Caco-2 (cell line): ENCODE measurements around the gene ING3. TPM values are rescaled to one million over a fixed set of nuclear protein-coding genes. Genes with fewer than 3 reads are reported as not detected.

Source experiments
- BruUV-seq: library from RNA; stranded (reverse); fragments of 400-500 nt; replicated peaks from 2 replicates; lab custom pipeline; 2021; lab: Mats Ljungman, UMichigan
- CTCF ChIA-PET: fragments of 300-600 bp; sonication (Branson Sonifier 250); formaldehyde crosslinking; loops from one replicate; lab custom pipeline; 2022; ENCODE audit warnings: antibody characterized with exemption; lab: Charles Lee
- POLR2A ChIA-PET: fragments of 300-600 bp; sonication (Branson Sonifier 250); formaldehyde crosslinking; loops from one replicate; lab custom pipeline; 2022; ENCODE audit warnings: antibody characterized with exemption; lab: Charles Lee
- DNase-seq, 2 experiments: peaks; one replicate each; pipeline versions ENCODE4 v3.0.0 to v3.0.0-alpha.2; 2020 to 2022
- H3K27me3 ChIP-seq: replicated peaks from 2 replicates; pipeline ENCODE4 v1.6.0; 2011; ENCODE audit warnings: low read length; ENCODE audit not compliant: control insufficient read depth, insufficient read depth
- H3K36me3 ChIP-seq: 2 replicates; pipeline ENCODE4 v1.5.1; 2011; ENCODE audit warnings: low read length; ENCODE audit not compliant: control insufficient read depth, insufficient read depth
- H3K4me1 ChIP-seq: fragments of 250-450 bp; sonication (Bioruptor Pico); 2 replicates; pipeline ENCODE4 v1.5.1; 2020; ENCODE audit warnings: mild to moderate bottlenecking
- H3K4me3 ChIP-seq: 2 replicates; pipeline ENCODE4 v1.5.1; 2011; ENCODE audit warnings: low read depth, mild to moderate bottlenecking, control low read depth, low read length
- H3K9me3 ChIP-seq: fragments of 250-450 bp; sonication (Bioruptor Pico); 2 replicates; pipeline ENCODE4 v1.5.1; 2020; ENCODE audit warnings: mild to moderate bottlenecking, moderate library complexity
- H3K27ac Mint-ChIP-seq: one replicate; pipeline ENCODE4 v1.8.0; 2022; ENCODE audit warnings: mixed read lengths; ENCODE audit not compliant: unreplicated experiment
- H3K27me3 Mint-ChIP-seq: one replicate; pipeline ENCODE4 v1.8.0; 2022; ENCODE audit warnings: mixed read lengths; ENCODE audit not compliant: insufficient read depth, unreplicated experiment
- H3K36me3 Mint-ChIP-seq: one replicate; pipeline ENCODE4 v1.8.0; 2022; ENCODE audit warnings: mild to moderate bottlenecking, mixed read lengths; ENCODE audit not compliant: insufficient read depth, unreplicated experiment
- H3K4me1 Mint-ChIP-seq: one replicate; pipeline ENCODE4 v1.8.0; 2022; ENCODE audit warnings: low read depth, mixed read lengths; ENCODE audit not compliant: unreplicated experiment
- H3K4me3 Mint-ChIP-seq: one replicate; pipeline ENCODE4 v1.8.0; 2022; ENCODE audit warnings: mild to moderate bottlenecking, moderate library complexity, mixed read lengths; ENCODE audit not compliant: unreplicated experiment
- H3K9me3 Mint-ChIP-seq: one replicate; pipeline ENCODE4 v1.8.0; 2022; ENCODE audit warnings: mixed read lengths; ENCODE audit not compliant: unreplicated experiment
- intact Hi-C: fragments of 100-400 bp; cut with micrococcal nuclease; formaldehyde crosslinking; loops from one replicate; pipeline ENCODE4 v1.10.0; 2022; ENCODE audit not compliant: unreplicated experiment
- total RNA-seq: library from RNA; stranded (reverse); gene quantifications from 2 replicates; pipeline ENCODE4 v1.2.3, GENCODE V29; 2022
- TF ChIP-seq, protein P1 (sequence below), 2 experiments: fragments of 200-600 bp in 1 of 2; IDR thresholded peaks; 1 replicate in 1 of 2; 2 replicates in 1 of 2; pipeline versions ENCODE4 v1.5.1 to v1.8.0; 2011 to 2022; ENCODE audit warnings: antibody characterized with exemption in 1 of 2, control low read depth in 1 of 2, inconsistent platforms in 1 of 2, low read depth in 1 of 2, low read length in 1 of 2, mild to moderate bottlenecking in 1 of 2, moderate library complexity in 1 of 2; ENCODE audit not compliant: insufficient read depth in 1 of 2, severe bottlenecking in 1 of 2, unreplicated experiment in 1 of 2

ING3 gene
- total RNA-seq, 1 experiment from 2014 or later, result 14.6 TPM

DNA sequence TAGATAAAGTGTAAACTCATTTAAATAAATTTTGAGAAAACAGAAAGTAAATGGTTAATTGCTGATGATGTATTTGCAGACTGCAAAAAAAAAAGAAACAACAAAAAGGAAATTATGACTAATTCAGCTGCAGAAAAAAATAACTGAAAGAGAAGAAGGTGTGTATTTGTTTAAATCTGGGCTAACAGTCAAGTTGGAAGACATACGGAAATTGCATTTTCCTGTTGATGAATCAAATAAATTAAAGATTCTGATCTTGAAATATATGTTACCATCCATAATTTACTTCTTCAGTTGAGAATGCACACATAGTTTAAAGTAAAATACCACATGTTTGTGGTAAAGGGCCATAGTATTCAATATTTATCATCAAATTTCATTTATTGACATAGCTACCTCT is 19.3 kb upstream of the ING3 start:
- H3K36me3 Mint-ChIP-seq, result no peaks in the 10 kb centered on the region
- Histone ChIP-seq H3K9me3 (no peaks in the 10 kb centered on the region), H3K4me3 (no peak overlapping the region), H3K36me3 (no peaks in the 10 kb centered on the region), H3K27me3 (no peaks in the 10 kb centered on the region), H3K4me1 (no peaks in the 10 kb centered on the region)
- H3K4me3 Mint-ChIP-seq, result no peak overlapping the region
- DNase-seq, result no peak
- POLR2A ChIA-PET, result no interaction called here
- TF ChIP-seq, protein P1, sequence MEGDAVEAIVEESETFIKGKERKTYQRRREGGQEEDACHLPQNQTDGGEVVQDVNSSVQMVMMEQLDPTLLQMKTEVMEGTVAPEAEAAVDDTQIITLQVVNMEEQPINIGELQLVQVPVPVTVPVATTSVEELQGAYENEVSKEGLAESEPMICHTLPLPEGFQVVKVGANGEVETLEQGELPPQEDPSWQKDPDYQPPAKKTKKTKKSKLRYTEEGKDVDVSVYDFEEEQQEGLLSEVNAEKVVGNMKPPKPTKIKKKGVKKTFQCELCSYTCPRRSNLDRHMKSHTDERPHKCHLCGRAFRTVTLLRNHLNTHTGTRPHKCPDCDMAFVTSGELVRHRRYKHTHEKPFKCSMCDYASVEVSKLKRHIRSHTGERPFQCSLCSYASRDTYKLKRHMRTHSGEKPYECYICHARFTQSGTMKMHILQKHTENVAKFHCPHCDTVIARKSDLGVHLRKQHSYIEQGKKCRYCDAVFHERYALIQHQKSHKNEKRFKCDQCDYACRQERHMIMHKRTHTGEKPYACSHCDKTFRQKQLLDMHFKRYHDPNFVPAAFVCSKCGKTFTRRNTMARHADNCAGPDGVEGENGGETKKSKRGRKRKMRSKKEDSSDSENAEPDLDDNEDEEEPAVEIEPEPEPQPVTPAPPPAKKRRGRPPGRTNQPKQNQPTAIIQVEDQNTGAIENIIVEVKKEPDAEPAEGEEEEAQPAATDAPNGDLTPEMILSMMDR (IDR thresholded peaks at IDR 0.05; ENCODE audit: insufficient read depth in 1 of 2, low read depth in 1 of 2, low read length in 1 of 2, severe bottlenecking in 1 of 2, unreplicated experiment in 1 of 2), result no peak
- H3K4me1 Mint-ChIP-seq, result no peaks in the 10 kb centered on the region
- H3K9me3 Mint-ChIP-seq, result no peaks in the 10 kb centered on the region
- peaks cover 4% of the 10 kb centered on the region for H3K27me3 Mint-ChIP-seq
- intact Hi-C loops, result no loop called here
- CTCF ChIA-PET, result interaction anchor here (0.6 kb wide), 1 partner anchor 20 kb away, joined by 4 read pairs; no protein-coding TSS in a partner anchor
- H3K27ac Mint-ChIP-seq, result no peak overlapping the region
- BruUV-seq, result no TSS peak

DNA sequence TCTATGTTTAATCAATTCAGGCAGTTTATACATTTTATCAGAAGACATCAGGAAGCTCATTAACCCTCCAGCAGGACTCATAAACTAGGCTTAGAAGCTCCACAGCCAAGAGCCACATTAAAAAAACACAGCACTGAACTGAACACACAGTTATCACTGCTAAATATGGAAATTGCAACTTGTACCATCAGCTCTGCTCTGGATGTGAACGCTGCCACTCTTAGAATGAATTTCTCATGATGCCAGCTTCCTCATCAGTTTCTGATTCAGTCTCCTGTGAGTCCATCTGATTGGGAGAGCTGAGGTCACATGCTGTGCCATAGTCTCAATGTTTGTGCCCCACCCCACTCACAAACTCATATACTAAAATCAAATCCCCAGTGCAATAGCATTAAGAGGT is 17.1 kb upstream of the ING3 start:
- no peaks in the 10 kb centered on the region for H3K9me3 Mint-ChIP-seq
- intact Hi-C loops, result no loop called here

DNA sequence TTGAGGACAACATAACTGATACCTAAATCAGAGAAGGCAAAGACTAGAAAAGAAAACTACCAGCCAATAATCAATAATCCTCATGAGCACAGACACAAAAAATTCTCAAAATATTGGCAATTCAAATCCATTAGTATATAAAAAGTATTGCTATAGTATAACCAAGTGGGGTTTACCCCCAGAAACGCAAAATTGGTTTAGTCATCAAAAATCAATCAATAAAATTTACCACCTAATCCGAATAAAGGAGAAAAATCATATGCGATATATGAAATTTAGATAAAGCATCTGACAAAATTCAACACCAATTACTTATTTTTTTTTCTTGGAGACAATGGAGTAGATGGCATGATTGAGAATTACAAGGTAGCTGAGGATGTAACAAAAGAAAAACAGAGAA is 11.2 kb upstream of the ING3 start:
- Mint-ChIP-seq H3K27ac (no peak overlapping the region), H3K36me3 (no peaks in the 10 kb centered on the region), H3K9me3 (no peaks in the 10 kb centered on the region), H3K4me3 (no peak overlapping the region), H3K27me3 (no peaks in the 10 kb centered on the region), H3K4me1 (no peaks in the 10 kb centered on the region)
- no peaks in the 10 kb centered on the region; the same call in 1 of the 2 replicates for H3K27me3 ChIP-seq
- intact Hi-C loops, result no loop called here
- no peaks in the 10 kb centered on the region for H3K36me3 ChIP-seq
- TF ChIP-seq, protein P1 (IDR thresholded peaks at IDR 0.05; ENCODE audit: insufficient read depth in 1 of 2, low read depth in 1 of 2, low read length in 1 of 2, severe bottlenecking in 1 of 2, unreplicated experiment in 1 of 2), result no peak
- DNase-seq, result no peak
- POLR2A ChIA-PET, result no interaction called here
- no peaks in the 10 kb centered on the region for H3K4me1 ChIP-seq
- H3K9me3 ChIP-seq, result no peaks in the 10 kb centered on the region
- CTCF ChIA-PET, result no interaction called here
- no peak overlapping the region for H3K4me3 ChIP-seq
- BruUV-seq, result no TSS peak

More for the DNA sequence above, 17.1 kb upstream of the ING3 start:
- Mint-ChIP-seq H3K4me1 (no peaks in the 10 kb centered on the region), H3K27ac (no peak overlapping the region), H3K4me3 (no peak overlapping the region), H3K27me3 (peaks cover 4% of the 10 kb centered on the region), H3K36me3 (no peaks in the 10 kb centered on the region)
- TF ChIP-seq, protein P1 (IDR thresholded peaks at IDR 0.05; ENCODE audit: insufficient read depth in 1 of 2, low read depth in 1 of 2, low read length in 1 of 2, severe bottlenecking in 1 of 2, unreplicated experiment in 1 of 2), result no peak
- Histone ChIP-seq H3K4me1 (no peaks in the 10 kb centered on the region), H3K4me3 (no peak overlapping the region), H3K36me3 (no peaks in the 10 kb centered on the region), H3K27me3 (no peaks in the 10 kb centered on the region), H3K9me3 (no peaks in the 10 kb centered on the region)
- DNase-seq, result no peak
- POLR2A ChIA-PET, result no interaction called here
- no TSS peak for BruUV-seq
- CTCF ChIA-PET, result no interaction called here
